ENCODE data around the gene SLC37A1.
A peak's percentile ranks its signal among the peaks of the same experiment; 100 is the strongest.

Gene SLC37A1

GRCh38 chr21:42554251-42554961, 40.8 kb downstream of the SLC37A1 start:
- H3K4me3 ChIP-seq (ENCODE audit: low read depth, low read length): no peak overlapping the region
- no peak for TF ChIP-seq CTCF (IDR thresholded peaks at IDR 0.05; ENCODE audit: borderline replicate concordance, insufficient read depth, low read depth, low read length)

- no peak for TF ChIP-seq CTCF (IDR thresholded peaks at IDR 0.05; ENCODE audit: borderline replicate concordance, insufficient read depth, low read depth, low read length)
- no peak overlapping the region for H3K4me3 ChIP-seq (ENCODE audit: low read depth, low read length)
Measured at GRCh38 chr21:42555756-42556438, 42.2 kb downstream of the SLC37A1 start.

GRCh38 chr21:42556476-42556875, 42.8 kb downstream of the SLC37A1 start:
- no peak overlapping the region for H3K4me3 ChIP-seq (ENCODE audit: low read depth, low read length)

GRCh38 chr21:42556960-42557359, 43.3 kb downstream of the SLC37A1 start:
- H3K4me3 ChIP-seq (ENCODE audit: low read depth, low read length): peak overlapping the region; percentile 5
- no peak for TF ChIP-seq CTCF (IDR thresholded peaks at IDR 0.05; ENCODE audit: borderline replicate concordance, insufficient read depth, low read depth, low read length)

More at GRCh38 chr21:42556476-42556875, 42.8 kb downstream of the SLC37A1 start:
- no peak for TF ChIP-seq CTCF (IDR thresholded peaks at IDR 0.05; ENCODE audit: borderline replicate concordance, insufficient read depth, low read depth, low read length)

- peak overlapping the region; percentile 16 for H3K4me3 ChIP-seq (ENCODE audit: low read depth, low read length)
- TF ChIP-seq CTCF (IDR thresholded peaks at IDR 0.05; ENCODE audit: borderline replicate concordance, insufficient read depth, low read depth, low read length): no peak
Measured at GRCh38 chr21:42557420-42557819, 43.8 kb downstream of the SLC37A1 start.

GRCh38 chr21:42558368-42558767, 44.7 kb downstream of the SLC37A1 start:
- no peak for TF ChIP-seq CTCF (IDR thresholded peaks at IDR 0.05; ENCODE audit: borderline replicate concordance, insufficient read depth, low read depth, low read length)
- no peak overlapping the region for H3K4me3 ChIP-seq (ENCODE audit: low read depth, low read length)

- TF ChIP-seq CTCF (IDR thresholded peaks at IDR 0.05; ENCODE audit: borderline replicate concordance, insufficient read depth, low read depth, low read length): no peak
- H3K4me3 ChIP-seq (ENCODE audit: low read depth, low read length): no peak overlapping the region
Measured at GRCh38 chr21:42558846-42559245, 45.2 kb downstream of the SLC37A1 start.

All from GM12875 (cell line).